H1 (cell line): ENCODE data around the gene ZNF771.

Experiments
- CEBPB ChIP-seq: IDR thresholded peaks from 2 replicates; pipeline ENCODE4 v1.6.1; 2012; ENCODE audit warnings: low read depth, low read length
- CHD1 ChIP-seq: IDR thresholded peaks from 2 replicates; pipeline ENCODE4 v1.6.1; 2012; ENCODE audit warnings: low read depth, low read length, improper control_type of control experiment
- CHD2 ChIP-seq: IDR thresholded peaks from 2 replicates; pipeline ENCODE4 v1.6.1; 2012; ENCODE audit warnings: low read length, improper control_type of control experiment
- EGR1 ChIP-seq: IDR thresholded peaks from 2 replicates; pipeline ENCODE4 v1.6.1; 2011; ENCODE audit warnings: low read depth, low read length, borderline replicate concordance
- EP300 ChIP-seq, 2 experiments: IDR thresholded peaks; 1 replicate in 1 of 2; 2 replicates in 1 of 2; pipeline ENCODE4 v1.6.1; 2011 to 2012; ENCODE audit warnings: low read depth in 2 of 2, low read length in 2 of 2, mild to moderate bottlenecking in 2 of 2, borderline replicate concordance in 1 of 2, inconsistent platforms in 1 of 2, moderate library complexity in 1 of 2
- EZH2 ChIP-seq: fragments of 200-600 bp; sonication (generic); IDR thresholded peaks from 2 replicates; pipeline ENCODE4 v1.7.1; 2012; ENCODE audit warnings: low read depth, mild to moderate bottlenecking, moderate library complexity, low read length, inconsistent platforms; ENCODE audit not compliant: severe bottlenecking
- FOSL1 ChIP-seq: IDR thresholded peaks from 2 replicates; pipeline ENCODE4 v1.6.1; 2011; ENCODE audit warnings: mild to moderate bottlenecking, low read depth, low read length, moderate library complexity; ENCODE audit not compliant: insufficient read depth
- GABPA ChIP-seq: IDR thresholded peaks from 2 replicates; pipeline ENCODE4 v1.6.1; 2011; ENCODE audit warnings: mild to moderate bottlenecking, low read length, moderate library complexity, borderline replicate concordance; ENCODE audit not compliant: insufficient read depth
- PHF8 ChIP-seq: fragments of 200-600 bp; sonication (generic); conservative IDR thresholded peaks from 2 replicates; pipeline ENCODE4 v1.7.1; 2012; ENCODE audit warnings: low read depth, mild to moderate bottlenecking, inconsistent platforms, low read length, moderate library complexity
- POLR2A ChIP-seq, 2 experiments: IDR thresholded peaks; 1 replicate in 1 of 2; 2 replicates in 1 of 2; pipeline ENCODE4 v1.6.1; 2011; ENCODE audit warnings: low read depth in 2 of 2, low read length in 2 of 2, mild to moderate bottlenecking in 2 of 2; ENCODE audit errors: control extremely low read depth in 1 of 2
- SIX5 ChIP-seq: IDR thresholded peaks from 2 replicates; pipeline ENCODE4 v1.6.1; 2011; ENCODE audit warnings: mild to moderate bottlenecking, low read depth, low read length
- SP2 ChIP-seq: IDR thresholded peaks from 2 replicates; pipeline ENCODE4 v1.6.1; 2012; ENCODE audit warnings: mild to moderate bottlenecking, low read length, inconsistent platforms
- TF ChIP-seq, protein P1 (sequence below), 3 experiments: IDR thresholded peaks; 1 replicate in 2 of 3; 2 replicates in 1 of 3; pipeline versions ENCODE4 v1.5.1 to v1.6.1; 2011; ENCODE audit warnings: low read length in 3 of 3, mild to moderate bottlenecking in 3 of 3, inconsistent platforms in 2 of 3, low read depth in 1 of 3, moderate library complexity in 1 of 3; ENCODE audit not compliant: insufficient read depth in 1 of 3; ENCODE audit errors: control extremely low read depth in 1 of 3
- TF ChIP-seq, protein P2 (sequence below): IDR thresholded peaks from 2 replicates; pipeline ENCODE4 v1.6.1; 2011; ENCODE audit warnings: low read length, improper control_type of control experiment

DNA sequence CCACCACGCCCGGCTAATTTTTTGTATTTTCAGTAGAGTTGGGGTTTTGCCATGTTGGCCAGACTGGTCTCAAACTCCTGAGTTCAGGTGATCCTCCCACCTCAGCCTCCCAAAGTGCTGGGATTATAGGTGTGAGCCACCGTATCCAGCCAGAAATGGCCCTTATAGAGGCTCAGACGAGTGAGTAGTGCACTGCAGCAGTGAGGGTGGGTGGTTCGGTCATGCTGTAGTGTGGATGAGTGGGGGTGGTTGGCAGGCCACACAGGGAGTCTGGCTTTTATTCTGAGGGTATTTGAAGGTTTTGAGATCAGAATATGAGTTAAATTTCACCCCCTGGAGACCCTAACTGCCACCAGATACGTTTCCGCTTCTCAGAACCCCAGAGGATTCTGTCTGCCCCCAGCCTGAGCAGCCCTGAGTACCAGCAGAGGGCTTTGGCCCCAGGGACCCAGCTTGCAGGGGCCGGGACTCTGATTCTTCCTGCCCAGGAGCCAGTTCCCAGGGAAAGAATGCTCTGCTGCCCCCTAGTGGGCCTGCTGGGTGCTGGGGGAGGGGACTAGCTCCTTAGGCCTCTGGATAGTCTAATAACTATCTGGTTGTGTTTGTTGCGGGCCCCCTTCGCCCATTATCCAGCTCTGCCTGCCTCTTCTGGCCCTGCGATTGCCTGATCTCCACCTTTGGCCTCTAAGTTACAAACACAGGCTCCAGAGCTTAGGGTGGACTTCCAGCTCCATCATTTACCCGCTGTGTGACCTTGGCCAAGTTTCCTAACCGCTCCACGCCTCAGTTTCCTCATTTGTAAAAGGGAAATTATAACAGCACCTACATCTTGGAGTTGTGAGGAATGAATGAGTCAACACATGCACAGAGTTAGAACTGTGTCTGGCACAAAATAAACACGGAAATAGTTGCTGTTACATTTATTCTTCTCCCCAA, 2.0 kb downstream of the ZNF771 start:
- TF ChIP-seq CEBPB (no peak), POLR2A (IDR thresholded peaks at IDR 0.05; ENCODE audit: control extremely low read depth in 1 of 2, low read depth in 2 of 2, low read length in 2 of 2) (no peak), EZH2 (no peak), SP2 (no peak), PHF8 (no peak), CHD2 (peak; percentile 34; the same call in 1 of the 2 replicates), SIX5 (no peak), EGR1 (no peak), CHD1 (no peak), FOSL1 (no peak), GABPA (peak; percentile 55; the same call in 1 of the 2 replicates), EP300 (IDR thresholded peaks at IDR 0.05; ENCODE audit: borderline replicate concordance in 1 of 2, low read depth in 2 of 2, low read length in 2 of 2) (no peak)
- TF ChIP-seq, protein P1, sequence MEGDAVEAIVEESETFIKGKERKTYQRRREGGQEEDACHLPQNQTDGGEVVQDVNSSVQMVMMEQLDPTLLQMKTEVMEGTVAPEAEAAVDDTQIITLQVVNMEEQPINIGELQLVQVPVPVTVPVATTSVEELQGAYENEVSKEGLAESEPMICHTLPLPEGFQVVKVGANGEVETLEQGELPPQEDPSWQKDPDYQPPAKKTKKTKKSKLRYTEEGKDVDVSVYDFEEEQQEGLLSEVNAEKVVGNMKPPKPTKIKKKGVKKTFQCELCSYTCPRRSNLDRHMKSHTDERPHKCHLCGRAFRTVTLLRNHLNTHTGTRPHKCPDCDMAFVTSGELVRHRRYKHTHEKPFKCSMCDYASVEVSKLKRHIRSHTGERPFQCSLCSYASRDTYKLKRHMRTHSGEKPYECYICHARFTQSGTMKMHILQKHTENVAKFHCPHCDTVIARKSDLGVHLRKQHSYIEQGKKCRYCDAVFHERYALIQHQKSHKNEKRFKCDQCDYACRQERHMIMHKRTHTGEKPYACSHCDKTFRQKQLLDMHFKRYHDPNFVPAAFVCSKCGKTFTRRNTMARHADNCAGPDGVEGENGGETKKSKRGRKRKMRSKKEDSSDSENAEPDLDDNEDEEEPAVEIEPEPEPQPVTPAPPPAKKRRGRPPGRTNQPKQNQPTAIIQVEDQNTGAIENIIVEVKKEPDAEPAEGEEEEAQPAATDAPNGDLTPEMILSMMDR (IDR thresholded peaks at IDR 0.05; ENCODE audit: control extremely low read depth in 1 of 3, insufficient read depth in 1 of 3, low read depth in 1 of 3, low read length in 3 of 3) = peak; percentile 81 to 97 (median 91)
- TF ChIP-seq, protein P2, sequence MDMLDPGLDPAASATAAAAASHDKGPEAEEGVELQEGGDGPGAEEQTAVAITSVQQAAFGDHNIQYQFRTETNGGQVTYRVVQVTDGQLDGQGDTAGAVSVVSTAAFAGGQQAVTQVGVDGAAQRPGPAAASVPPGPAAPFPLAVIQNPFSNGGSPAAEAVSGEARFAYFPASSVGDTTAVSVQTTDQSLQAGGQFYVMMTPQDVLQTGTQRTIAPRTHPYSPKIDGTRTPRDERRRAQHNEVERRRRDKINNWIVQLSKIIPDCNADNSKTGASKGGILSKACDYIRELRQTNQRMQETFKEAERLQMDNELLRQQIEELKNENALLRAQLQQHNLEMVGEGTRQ = no peak
